ENCODE results near the gene AGPAT2.

The AGPAT2 gene

GRCh38 chr9:136643596-136644342 is 43.5 kb downstream of the AGPAT2 start:
- no peak for TF ChIP-seq POLR2AphosphoS5 (IDR thresholded peaks at IDR 0.05; ENCODE audit: low read depth, low read length)
- TF ChIP-seq SIN3A (IDR thresholded peaks at IDR 0.05; ENCODE audit: borderline replicate concordance, insufficient read depth, low read length), result no peak
- no peak for TF ChIP-seq TAF1 (IDR thresholded peaks at IDR 0.05; ENCODE audit: borderline replicate concordance, insufficient read depth, low read length)
- no peak for TF ChIP-seq FOXP2 (optimal IDR thresholded peaks at IDR 0.05; ENCODE audit: borderline replicate concordance, extremely low read depth, extremely low read length, insufficient read depth)
- TF ChIP-seq, protein P1, sequence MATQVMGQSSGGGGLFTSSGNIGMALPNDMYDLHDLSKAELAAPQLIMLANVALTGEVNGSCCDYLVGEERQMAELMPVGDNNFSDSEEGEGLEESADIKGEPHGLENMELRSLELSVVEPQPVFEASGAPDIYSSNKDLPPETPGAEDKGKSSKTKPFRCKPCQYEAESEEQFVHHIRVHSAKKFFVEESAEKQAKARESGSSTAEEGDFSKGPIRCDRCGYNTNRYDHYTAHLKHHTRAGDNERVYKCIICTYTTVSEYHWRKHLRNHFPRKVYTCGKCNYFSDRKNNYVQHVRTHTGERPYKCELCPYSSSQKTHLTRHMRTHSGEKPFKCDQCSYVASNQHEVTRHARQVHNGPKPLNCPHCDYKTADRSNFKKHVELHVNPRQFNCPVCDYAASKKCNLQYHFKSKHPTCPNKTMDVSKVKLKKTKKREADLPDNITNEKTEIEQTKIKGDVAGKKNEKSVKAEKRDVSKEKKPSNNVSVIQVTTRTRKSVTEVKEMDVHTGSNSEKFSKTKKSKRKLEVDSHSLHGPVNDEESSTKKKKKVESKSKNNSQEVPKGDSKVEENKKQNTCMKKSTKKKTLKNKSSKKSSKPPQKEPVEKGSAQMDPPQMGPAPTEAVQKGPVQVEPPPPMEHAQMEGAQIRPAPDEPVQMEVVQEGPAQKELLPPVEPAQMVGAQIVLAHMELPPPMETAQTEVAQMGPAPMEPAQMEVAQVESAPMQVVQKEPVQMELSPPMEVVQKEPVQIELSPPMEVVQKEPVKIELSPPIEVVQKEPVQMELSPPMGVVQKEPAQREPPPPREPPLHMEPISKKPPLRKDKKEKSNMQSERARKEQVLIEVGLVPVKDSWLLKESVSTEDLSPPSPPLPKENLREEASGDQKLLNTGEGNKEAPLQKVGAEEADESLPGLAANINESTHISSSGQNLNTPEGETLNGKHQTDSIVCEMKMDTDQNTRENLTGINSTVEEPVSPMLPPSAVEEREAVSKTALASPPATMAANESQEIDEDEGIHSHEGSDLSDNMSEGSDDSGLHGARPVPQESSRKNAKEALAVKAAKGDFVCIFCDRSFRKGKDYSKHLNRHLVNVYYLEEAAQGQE (IDR thresholded peaks at IDR 0.05; ENCODE audit: insufficient read depth in 1 of 2, low read depth in 2 of 2, low read length in 2 of 2), result no peak

- TF ChIP-seq, protein P1 (IDR thresholded peaks at IDR 0.05; ENCODE audit: insufficient read depth in 1 of 2, low read depth in 2 of 2, low read length in 2 of 2), result no peak
- TF ChIP-seq FOXP2 (optimal IDR thresholded peaks at IDR 0.05; ENCODE audit: borderline replicate concordance, extremely low read depth, extremely low read length, insufficient read depth), result no peak
- no peak for TF ChIP-seq TAF1 (IDR thresholded peaks at IDR 0.05; ENCODE audit: borderline replicate concordance, insufficient read depth, low read length)
- no peak for TF ChIP-seq POLR2AphosphoS5 (IDR thresholded peaks at IDR 0.05; ENCODE audit: low read depth, low read length)
- no peak for TF ChIP-seq SIN3A (IDR thresholded peaks at IDR 0.05; ENCODE audit: borderline replicate concordance, insufficient read depth, low read length)
Measured at GRCh38 chr9:136642439-136642921, 44.8 kb downstream of the AGPAT2 start.

GRCh38 chr9:136640171-136641111 is 46.8 kb downstream of the AGPAT2 start:
- TF ChIP-seq TAF1 (IDR thresholded peaks at IDR 0.05; ENCODE audit: borderline replicate concordance, insufficient read depth, low read length), result no peak

DNA sequence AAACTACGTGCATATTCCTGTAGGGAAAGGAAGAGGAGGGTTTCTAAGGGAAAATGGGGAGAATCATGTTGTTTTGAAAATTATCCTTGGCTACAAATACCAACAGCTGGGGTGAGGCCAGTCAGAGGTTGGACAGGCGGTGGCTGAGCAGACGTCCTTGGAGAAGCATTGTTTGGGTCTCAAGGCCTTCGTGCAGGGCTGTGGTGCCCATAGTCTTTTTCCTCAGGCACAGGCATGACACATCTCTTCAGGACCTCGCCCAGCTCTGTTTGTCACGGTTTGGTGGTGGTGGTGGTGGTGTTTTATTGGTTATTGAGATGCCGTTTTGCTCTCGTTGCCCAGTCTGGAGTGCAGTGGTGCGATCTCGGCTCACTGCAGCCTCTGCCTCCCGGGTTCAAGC is 52.4 kb downstream of the AGPAT2 start:
- TF ChIP-seq POLR2AphosphoS5 (IDR thresholded peaks at IDR 0.05; ENCODE audit: low read depth, low read length) (no peak), TAF1 (IDR thresholded peaks at IDR 0.05; ENCODE audit: borderline replicate concordance, insufficient read depth, low read length) (no peak), SIN3A (IDR thresholded peaks at IDR 0.05; ENCODE audit: borderline replicate concordance, insufficient read depth, low read length) (no peak), FOXP2 (optimal IDR thresholded peaks at IDR 0.05; ENCODE audit: borderline replicate concordance, extremely low read depth, extremely low read length, insufficient read depth) (no peak)
- TF ChIP-seq, protein P1 (IDR thresholded peaks at IDR 0.05; ENCODE audit: insufficient read depth in 1 of 2, low read depth in 2 of 2, low read length in 2 of 2), result no peak

Measured in PFSK-1 (cell line).